ENCODE data around the gene CUL7. TPM values are rescaled to one million over a fixed set of nuclear protein-coding genes. Genes with fewer than 3 reads are reported as not detected.
"Not testable (repeated sequence)": the region's sequence is repeated elsewhere in the genome, so short reads cannot be mapped to it uniquely, and the experiment has no call there.

The CUL7 gene
- total RNA-seq, 2 experiments from 2014 or later: 9.3 to 10.2 TPM

DNA sequence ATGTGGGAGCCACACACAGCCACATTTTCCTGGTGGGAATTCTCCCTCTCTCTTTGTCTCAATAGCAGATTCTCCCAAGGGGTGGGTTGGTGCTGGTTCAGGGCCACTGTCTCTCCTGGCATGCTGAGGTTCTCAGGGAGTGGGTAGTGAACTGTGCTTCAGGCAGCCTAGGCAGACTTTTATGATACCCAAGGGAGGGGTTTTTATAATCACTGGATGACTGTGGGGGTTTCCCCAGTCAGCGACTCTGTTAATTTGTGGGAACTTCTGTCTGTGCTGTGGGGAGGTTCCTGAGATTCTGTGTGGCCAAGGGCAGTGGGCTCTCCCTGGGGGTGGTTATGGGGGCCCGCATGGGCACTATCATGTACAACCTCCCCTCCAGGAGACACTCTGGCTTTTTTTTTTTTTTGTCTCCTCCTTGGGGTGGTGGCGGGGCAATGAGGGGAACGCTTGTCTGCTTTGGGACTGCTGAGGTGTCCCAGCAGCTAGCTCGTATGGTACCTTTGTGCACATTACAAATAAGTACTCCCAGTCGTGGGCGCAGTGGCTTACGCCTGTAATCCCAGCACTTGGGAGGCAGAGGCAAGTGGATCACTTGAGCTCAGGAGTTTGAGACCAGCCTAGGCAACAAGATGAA is 32.5 kb upstream of the CUL7 start:
- Mint-ChIP-seq H3K36me3 (no peaks in the 10 kb centered on the region), H3K27me3 (no peaks in the 10 kb centered on the region)
- DNase-seq: peak; percentile 16

DNA sequence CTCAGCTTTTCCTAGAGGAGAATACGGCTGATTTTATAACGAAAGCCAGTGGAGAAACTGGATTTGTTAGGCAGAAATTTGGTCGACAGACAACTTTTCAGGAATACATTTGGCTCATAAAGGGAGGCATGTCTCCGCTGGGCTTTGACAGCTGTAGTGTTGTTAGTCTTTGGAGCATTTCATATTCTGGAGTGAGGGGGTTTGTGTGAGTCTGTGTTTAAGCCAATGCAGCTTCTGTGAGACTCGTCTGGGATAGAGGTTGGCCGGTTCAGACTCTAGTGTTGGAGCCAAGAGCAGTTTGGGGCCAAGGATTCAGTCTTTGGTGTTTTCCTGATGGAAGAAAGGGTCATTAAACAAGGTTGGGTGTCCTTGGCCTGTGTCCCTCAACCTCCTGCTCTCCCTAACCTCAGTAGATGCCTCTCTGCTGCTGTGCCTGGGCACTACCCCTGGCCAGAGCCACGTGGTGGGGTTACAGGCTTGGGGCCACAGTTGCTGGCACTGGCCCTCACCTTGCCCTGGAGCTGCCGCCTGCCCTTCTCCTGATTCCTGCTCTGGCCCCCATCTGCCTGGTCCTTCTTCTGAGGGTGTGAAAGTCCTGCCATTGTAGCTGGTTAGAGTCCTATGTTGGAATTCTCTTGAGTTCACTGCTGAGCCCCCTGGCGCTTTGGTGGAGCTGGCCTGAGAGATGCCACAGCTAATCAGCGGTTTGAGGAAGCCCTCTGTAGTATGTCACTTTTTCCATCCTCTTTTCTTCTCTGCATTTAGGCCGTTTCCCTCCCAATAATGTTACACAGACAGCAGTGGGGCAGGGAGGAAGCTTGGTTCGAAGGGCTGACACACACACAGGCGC is 29.4 kb upstream of the CUL7 start:
- no peaks in the 10 kb centered on the region for H3K36me3 Mint-ChIP-seq
- no peaks in the 10 kb centered on the region for H3K9me3 Mint-ChIP-seq
- peaks cover 11% of the 10 kb centered on the region for H3K4me1 Mint-ChIP-seq
- no peak for DNase-seq
- H3K27me3 Mint-ChIP-seq: peaks cover 2% of the 10 kb centered on the region
- no peak overlapping the region for H3K4me3 Mint-ChIP-seq
- no peak overlapping the region for H3K27ac Mint-ChIP-seq

More for the DNA sequence above, 32.5 kb upstream of the CUL7 start:
- Mint-ChIP-seq H3K4me3 (no peak overlapping the region), H3K27ac (no peak overlapping the region), H3K4me1 (peaks cover 11% of the 10 kb centered on the region), H3K9me3 (no peaks in the 10 kb centered on the region)

DNA sequence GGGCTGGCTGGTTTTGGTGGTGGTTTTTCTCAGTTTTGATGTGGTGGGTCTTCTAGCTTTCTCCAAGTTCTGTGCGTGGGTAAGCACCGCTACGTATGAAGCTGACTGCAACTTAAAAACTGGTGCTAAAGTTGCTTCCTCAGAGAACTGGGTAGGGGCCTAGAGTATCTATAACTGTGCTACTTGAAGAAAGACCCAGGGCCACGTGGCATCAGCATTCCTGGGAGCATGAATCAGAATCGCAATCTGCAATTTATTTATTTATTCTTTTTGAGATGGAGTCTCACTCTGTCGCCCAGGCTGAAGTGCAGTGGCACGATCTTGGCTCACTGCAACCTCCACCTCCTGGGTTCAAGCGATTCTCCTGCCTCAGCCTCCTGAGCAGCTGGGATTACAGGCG is 28.3 kb upstream of the CUL7 start:
- not testable (repeated sequence) for H3K36me3 Mint-ChIP-seq, H3K9me3 Mint-ChIP-seq, H3K27ac Mint-ChIP-seq, DNase-seq, H3K4me3 Mint-ChIP-seq
- H3K27me3 Mint-ChIP-seq: peaks cover 14% of the 10 kb centered on the region
- H3K4me1 Mint-ChIP-seq: peaks cover 13% of the 10 kb centered on the region

DNA sequence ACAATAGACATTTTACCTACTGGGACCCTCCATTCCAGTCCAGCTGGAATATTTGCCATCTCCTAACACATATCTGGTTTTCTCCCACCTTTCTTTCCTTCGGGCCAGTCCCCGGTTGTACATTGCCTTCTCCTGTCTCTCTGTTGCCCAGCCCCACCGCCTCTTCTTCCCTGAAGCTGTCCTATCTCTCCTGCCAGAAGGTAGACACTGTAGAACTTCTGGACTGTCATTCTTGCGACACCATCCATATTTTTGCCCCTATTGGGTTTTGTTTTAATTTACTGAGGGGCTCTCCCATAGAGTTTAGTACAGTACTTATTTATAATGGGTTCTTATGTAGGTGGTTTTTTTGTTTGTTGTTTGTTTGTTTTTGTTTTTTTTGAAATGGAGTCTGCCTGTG is 27.4 kb upstream of the CUL7 start:
- no peak for DNase-seq
- Mint-ChIP-seq H3K4me1 (peaks cover 10% of the 10 kb centered on the region), H3K36me3 (no peaks in the 10 kb centered on the region), H3K9me3 (no peaks in the 10 kb centered on the region), H3K27ac (no peak overlapping the region), H3K27me3 (peaks cover 18% of the 10 kb centered on the region), H3K4me3 (no peak overlapping the region)

DNA sequence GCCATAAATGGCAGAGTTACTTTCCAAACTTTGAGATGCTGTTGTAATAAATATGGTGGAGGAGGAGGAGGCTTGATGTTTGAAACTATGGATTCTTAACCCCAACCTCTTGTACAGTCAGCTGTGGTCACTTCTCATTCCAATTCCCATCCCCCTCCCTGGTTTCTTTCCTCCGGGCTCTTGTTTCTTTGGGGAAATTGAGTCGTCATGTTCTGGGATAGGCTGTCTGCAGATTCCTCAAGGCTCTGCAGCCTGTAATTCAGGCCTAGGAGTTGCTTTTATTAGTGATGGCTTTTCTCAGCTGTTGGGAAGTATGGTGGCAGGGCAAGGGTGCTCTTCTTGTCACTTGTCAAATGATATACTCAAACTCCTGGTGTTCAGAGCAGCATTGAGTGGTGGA is 25.0 kb upstream of the CUL7 start:
- H3K27me3 Mint-ChIP-seq: peaks cover 18% of the 10 kb centered on the region
- peaks cover 8% of the 10 kb centered on the region for H3K4me1 Mint-ChIP-seq
- no peak overlapping the region for H3K4me3 Mint-ChIP-seq
- H3K27ac Mint-ChIP-seq: no peak overlapping the region
- no peaks in the 10 kb centered on the region for H3K9me3 Mint-ChIP-seq
- no peak for DNase-seq
- H3K36me3 Mint-ChIP-seq: no peaks in the 10 kb centered on the region

DNA sequence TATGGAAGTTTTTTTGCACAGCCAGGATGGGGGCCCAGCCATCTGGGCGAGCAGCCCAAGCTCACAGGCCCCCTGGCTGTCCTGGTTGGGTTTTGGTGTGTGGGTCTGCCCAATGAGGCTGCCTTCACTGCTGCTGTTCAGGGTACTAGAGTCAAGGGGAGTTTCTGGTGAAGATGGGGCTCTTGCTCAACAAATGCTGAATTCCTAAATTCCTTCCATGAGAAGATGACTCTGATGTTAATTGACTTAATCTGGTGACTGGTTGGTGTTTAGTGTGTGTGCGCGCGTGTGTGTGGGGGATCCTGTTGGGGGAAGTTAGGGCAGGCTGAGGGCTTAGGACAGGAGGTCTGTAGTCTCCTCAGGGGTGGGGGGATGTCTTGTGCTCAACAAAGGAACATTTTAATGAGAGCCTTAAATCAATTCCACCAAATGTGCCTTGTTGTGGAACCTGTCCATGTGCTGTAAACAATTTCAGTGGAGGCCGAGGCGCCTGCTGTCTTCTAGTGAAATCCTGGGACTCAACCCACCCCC is 24.4 kb upstream of the CUL7 start:
- Mint-ChIP-seq H3K9me3 (no peaks in the 10 kb centered on the region), H3K4me1 (peaks cover 6% of the 10 kb centered on the region), H3K4me3 (no peak overlapping the region), H3K27me3 (peaks cover 18% of the 10 kb centered on the region), H3K36me3 (no peaks in the 10 kb centered on the region), H3K27ac (no peak overlapping the region)
- no peak for DNase-seq

DNA sequence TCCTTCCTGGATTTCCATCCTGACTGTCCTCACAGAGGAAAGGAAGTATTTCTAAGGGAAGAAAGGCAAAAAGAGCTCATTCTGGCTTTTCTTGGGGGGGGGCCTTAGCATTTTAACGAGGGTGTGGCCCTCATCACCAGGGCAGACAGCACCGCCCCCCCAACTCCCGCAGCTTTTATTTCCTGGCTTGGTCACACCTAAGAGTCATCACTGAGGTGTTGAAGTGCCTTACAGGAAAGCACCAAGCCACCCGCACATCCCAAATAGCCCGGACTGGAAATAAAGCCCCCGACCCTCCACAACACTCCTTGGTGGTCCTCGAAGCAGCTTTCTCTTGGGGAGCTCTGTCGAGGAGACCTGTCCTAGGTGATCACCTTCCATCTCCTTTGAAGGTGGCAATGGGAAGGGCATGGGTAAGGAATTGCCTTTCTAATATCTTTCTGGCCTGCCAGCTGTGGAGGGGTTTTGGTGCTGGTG is 23.7 kb upstream of the CUL7 start:
- H3K4me1 Mint-ChIP-seq: peaks cover 6% of the 10 kb centered on the region
- no peak for DNase-seq
- H3K27me3 Mint-ChIP-seq: peaks cover 18% of the 10 kb centered on the region
- peak overlapping the region; percentile 66 for H3K4me3 Mint-ChIP-seq
- H3K27ac Mint-ChIP-seq: no peak overlapping the region
- H3K36me3 Mint-ChIP-seq: no peaks in the 10 kb centered on the region
- H3K9me3 Mint-ChIP-seq: no peaks in the 10 kb centered on the region

DNA sequence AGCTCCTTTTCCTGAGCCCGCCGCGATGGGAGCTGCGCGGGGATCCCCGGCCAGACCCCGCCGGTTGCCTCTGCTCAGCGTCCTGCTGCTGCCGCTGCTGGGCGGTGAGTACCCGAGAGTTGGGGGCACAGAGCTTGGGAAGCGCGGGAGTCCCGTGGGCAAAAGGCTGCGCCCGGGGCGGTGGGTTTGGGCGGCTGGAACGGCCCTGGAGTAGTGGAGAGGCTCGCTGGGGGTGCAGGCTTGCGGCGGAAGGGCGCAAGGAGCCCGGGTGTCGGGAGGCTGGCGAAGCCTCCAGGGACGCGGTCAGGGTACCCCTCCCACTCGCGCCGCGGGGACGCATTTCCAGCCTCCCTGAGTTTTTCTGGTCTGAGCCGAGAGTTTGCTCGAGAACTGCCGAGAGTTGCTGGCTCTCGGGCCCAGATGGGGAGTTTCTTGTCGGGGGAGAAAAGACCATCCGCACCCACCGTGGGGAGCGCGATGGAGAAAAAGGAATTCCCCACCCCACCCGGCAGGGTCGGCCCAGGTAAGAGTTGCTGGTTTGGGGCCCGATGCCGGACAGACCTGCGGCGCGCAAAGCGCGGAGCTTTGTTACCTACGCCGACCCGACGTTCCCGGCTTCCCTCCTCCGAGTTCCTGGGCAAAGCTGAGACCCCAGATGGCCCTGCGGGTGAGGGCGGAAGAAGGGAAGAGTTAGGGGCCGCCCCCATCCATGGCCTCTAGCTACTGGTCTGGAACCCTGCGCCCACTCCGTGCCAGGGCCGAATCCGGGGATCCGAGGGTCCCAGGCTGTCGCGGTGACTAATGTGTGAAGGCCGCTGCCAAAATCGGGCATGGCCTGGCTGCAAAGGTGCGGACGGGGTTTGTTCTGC is 23.0 kb upstream of the CUL7 start:
- DNase-seq: no peak
- Mint-ChIP-seq H3K27ac (no peak overlapping the region), H3K4me1 (peaks cover 4% of the 10 kb centered on the region), H3K27me3 (peaks cover 18% of the 10 kb centered on the region), H3K36me3 (no peaks in the 10 kb centered on the region), H3K4me3 (peak overlapping the region; percentile 66), H3K9me3 (no peaks in the 10 kb centered on the region)

DNA sequence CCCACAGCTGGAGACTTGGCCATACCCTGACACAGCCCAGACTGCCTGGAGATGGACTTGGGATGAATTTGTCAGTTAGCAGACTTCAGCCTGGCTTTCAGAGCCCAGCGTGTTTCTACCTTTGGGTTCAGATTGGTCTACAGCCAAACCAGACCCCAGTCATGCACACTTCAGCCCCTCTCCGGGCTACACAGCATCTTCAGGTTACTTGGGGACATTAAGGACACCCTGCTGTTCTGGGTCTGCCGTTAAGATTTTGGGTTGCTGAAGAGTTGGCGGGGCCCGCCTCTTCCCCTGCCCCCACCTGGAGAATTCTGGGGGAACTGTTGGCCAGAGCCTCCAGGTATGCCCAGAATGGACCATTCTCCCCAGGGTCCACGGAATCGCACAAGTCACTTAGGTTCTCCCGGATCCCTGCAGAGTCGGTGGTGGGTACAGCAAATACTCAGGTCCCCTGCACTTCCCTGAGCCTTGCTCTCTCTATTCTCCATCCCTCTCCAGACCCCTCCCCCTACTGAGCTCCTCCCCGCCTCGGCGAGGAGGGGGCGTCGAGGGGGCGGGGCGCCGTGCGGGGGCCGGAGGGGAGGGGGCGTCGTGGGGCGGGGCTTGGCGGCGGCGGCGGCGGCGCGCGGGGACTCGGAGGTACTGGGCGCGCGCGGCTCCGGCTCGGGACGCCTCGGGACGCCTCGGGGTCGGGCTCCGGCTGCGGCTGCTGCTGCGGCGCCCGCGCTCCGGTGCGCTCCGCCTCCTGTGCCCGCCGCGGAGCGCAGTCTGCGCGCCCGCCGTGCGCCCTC is 22.2 kb upstream of the CUL7 start, which contains the start of gene PTK7:
TSS of gene PTK7 (plus strand) at position 645 of the 794 bp plus-strand sequence. CDS start 175 bp downstream, outside the sequence.
- Mint-ChIP-seq H3K36me3 (no peaks in the 10 kb centered on the region), H3K9me3 (no peaks in the 10 kb centered on the region), H3K4me3 (peak within 1 kb of the TSS; percentile 66), H3K27me3 (peaks cover 18% of the 10 kb centered on the region), H3K4me1 (peaks cover 3% of the 10 kb centered on the region), H3K27ac (no peak within 1 kb of the TSS)
- peak; percentile 49 for DNase-seq

DNA sequence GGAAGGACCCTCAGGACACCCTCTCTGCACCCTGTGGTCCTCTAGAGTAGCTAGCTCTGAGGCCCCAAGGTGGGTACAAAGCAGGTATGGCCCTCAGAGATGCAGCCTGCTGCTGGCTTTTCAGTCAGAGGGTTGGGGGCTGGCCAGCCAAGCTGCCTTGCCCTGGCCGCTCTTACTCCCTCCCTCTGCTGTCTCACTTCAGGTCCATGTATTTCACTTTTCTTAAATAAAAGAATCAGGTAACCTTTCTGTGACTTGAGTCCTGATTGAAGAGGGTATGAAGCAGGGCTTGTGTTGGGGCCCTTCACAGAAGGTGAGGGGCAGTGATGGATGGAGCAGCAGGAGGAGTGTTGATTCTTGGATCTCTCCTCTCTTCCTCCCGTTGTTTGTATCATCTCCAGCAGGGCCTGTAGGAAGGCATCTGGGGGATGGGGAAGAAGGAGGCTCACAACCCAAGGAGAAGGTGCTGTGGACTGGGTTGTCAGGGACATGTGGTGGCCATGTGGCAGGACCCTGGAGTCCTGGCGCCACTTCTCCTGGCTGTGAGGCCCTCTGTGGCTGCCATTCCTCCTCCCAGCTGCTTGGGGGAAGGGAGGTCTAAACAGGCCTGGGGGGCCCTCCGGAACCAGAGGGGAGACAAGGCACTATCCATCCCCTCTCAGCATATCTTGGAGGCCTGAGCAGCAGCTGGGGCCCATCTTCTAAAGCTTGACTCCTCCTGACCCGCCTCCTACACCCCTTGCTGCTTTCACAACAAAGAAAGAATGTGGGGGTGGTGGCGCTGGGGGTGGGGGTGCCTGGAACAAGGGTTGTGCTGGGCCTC is 21.4 kb upstream of the CUL7 start:
- Mint-ChIP-seq H3K36me3 (no peaks in the 10 kb centered on the region), H3K27me3 (peaks cover 18% of the 10 kb centered on the region), H3K4me3 (no peak overlapping the region), H3K4me1 (peaks cover 3% of the 10 kb centered on the region), H3K27ac (no peak overlapping the region), H3K9me3 (no peaks in the 10 kb centered on the region)
- no peak for DNase-seq

DNA sequence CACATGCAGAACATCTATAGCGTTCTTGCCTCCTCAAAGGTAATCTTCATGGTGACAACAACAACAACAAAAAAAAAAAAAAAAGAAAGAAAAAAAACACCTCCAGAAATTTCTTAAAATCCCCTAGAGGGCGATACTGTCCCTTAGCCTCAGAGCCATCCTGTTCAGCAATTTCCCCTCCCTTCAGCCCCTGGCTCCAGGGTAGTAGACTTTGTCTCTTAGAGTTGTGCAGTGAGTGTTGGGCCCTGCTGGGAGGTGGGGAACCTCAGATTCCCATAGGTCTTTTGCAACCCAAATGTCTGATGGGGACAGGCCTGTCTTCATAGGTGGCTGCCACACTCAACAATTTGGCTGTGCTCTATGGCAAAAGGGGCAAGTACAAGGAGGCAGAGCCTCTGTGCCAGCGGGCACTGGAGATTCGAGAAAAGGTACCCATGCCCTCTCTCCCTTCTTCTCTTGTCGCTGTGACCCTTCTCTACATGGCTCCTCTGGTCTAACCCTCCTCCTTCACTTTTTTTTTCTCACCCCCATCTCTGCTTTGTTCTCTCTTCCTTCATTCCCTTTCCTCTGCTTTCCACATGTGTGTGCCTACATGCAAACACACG is 16.5 kb upstream of the CUL7 start:
- H3K27me3 Mint-ChIP-seq: no peaks in the 10 kb centered on the region
- H3K27ac Mint-ChIP-seq: no peak overlapping the region
- no peaks in the 10 kb centered on the region for H3K4me1 Mint-ChIP-seq
- no peak for DNase-seq
- H3K4me3 Mint-ChIP-seq: no peak overlapping the region
- no peaks in the 10 kb centered on the region for H3K9me3 Mint-ChIP-seq
- H3K36me3 Mint-ChIP-seq: no peaks in the 10 kb centered on the region

DNA sequence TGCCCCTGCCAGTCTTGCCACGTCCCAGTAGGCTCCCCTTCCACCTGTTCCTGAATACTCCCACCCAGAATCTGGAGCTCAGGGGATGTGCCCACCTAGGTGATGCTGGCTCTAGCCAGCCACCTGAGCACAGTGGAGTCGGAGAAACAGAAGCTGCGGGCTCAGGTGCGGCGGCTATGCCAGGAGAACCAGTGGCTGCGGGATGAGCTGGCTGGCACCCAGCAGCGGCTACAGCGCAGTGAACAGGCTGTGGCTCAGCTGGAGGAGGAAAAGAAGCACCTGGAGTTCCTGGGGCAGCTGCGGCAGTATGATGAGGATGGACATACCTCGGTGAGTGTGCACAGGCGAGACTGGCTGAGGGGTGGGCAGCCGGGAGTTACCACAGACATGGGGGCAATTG is 9.2 kb upstream of the CUL7 start:
- Mint-ChIP-seq H3K27me3 (no peaks in the 10 kb centered on the region), H3K4me1 (peaks cover 20% of the 10 kb centered on the region), H3K27ac (no peak overlapping the region), H3K9me3 (no peaks in the 10 kb centered on the region), H3K36me3 (no peaks in the 10 kb centered on the region), H3K4me3 (no peak overlapping the region)
- no peak for DNase-seq

DNA sequence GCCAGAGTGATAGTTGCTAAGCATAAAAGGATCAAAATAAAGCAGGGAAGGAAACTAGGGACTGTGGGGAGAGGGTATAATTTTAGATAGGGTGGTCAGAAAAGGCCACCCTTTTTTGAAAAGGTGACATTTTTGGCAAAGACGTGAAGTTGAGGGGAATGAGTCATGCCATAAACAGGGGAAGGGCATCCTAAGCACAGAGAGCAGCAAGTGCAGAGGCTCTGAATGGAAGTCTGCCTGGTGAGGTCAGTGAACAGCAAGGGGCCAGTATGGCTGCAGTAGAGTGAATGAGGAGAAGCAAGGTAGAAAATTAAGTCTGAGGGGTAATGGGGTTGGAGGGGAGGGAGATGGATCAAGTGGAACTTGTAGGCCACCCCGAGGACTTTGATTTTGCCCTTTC is 8.2 kb upstream of the CUL7 start:
- Mint-ChIP-seq H3K36me3 (no peaks in the 10 kb centered on the region), H3K27ac (no peak overlapping the region), H3K4me1 (peaks cover 23% of the 10 kb centered on the region), H3K9me3 (no peaks in the 10 kb centered on the region), H3K27me3 (no peaks in the 10 kb centered on the region), H3K4me3 (no peak overlapping the region)
- no peak for DNase-seq
